ENCODE results near the gene SLC51B. TPM values are rescaled to one million over a fixed set of nuclear protein-coding genes. Genes with fewer than 3 reads are reported as not detected.
"Not testable (repeated sequence)": the region's sequence is repeated elsewhere in the genome, so short reads cannot be mapped to it uniquely, and the experiment has no call there.

The SLC51B gene
- polyA plus RNA-seq, 4 donors = 1.5 to 10.9 (median 8.9) TPM

DNA sequence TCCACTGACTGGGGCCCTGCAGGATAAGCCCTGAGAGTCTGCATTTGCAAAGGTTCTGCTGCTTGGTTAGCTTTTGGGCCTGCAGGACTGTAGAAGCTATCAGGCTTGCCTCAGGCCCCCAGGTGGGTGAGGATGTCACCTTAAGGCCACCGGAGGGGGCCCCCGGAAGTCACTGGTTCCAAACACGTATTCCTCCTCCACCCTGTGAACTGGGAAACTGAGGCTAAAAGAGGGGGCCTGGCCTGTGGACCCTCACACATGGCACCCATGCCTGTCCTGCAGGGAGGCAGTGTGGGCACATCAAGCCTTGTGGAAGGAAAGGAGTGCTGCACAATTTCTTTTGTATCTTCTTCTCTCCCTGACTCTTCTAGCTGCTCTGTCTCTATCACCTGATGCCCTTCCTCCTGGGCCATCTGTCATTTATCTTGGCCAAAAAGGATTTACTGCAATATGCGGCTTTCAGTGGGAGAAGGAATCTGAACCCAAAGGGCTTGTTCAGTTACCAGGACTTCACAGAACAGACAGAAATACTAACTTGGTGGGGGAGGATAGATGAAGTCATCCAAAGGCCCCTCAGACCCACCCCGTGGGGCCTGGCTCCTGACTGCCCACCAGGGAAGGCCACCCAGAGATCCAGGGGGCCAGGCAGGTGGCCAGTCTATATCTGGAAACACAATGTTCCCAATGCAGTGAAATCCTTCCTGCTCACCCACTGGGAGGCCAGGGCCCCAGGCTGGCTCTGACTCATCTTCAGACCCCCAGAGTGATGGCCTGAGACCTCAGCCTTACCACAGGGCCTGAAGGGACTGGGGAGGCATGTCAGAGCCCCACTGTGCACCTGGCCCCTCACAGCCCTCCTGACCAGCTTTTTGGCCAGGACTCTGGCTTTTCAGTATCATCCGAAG lies 51.5 kb downstream of the SLC51B start:
- DNase-seq (ENCODE audit: low read depth in 4 of 4, low spot score in 3 of 4) = no peak

DNA sequence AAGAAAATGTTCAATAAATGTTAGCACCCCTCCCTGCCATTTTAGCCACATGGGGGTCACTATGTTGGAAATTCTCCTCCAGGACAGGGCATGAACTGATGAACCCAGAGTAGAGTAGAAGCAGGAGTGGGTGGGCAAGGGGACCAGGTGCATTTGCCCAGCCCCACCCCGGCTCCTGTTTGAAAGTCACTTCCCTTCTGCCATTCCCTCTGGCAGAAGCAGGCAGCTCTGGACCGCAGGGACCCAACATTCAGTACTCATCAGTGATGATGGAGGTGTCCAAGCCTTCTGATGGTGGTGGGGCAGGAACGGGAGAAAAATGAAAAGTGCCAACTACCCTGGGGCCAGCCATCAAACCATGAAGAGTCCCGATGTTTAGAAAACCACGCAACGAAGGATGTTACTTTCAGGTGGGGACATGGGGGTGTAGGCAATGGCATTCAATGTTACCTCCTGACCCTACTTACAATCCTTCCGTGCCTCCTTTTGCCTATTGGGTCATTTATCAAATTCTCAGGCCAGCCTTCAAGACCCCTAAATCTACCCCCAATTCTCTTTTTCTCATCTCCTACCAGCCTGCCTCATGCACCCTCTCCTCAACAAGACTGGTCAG lies 52.6 kb downstream of the SLC51B start:
- DNase-seq (ENCODE audit: low read depth in 4 of 4, low spot score in 3 of 4) = no peak

DNA sequence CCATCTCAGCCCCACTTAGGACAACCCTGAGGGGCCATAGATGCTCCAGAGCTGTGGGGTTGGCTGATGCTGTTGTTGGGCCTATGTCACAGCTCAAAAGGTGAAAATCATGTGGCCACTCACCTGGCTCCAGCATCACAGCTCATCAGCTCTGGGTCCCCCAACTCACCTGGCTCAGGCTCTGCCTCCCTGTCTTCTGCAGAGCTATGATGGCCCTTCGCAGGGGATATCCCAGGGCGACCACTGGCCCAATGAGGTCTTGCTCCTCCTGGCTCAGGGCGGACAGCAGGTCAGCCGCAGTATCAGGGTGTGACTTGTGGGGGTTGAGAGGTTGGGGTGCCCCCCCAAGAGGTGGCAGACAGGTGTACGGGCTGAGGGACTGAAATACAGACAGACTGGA lies 54.1 kb downstream of the SLC51B start:
- DNase-seq (ENCODE audit: low read depth in 4 of 4, low spot score in 3 of 4) = no peak

- DNase-seq (ENCODE audit: low read depth in 4 of 4, low spot score in 3 of 4) = not testable (repeated sequence)
Measured at GRCh38 chr15:65099801-65100200, 54.6 kb downstream of the SLC51B start.

DNA sequence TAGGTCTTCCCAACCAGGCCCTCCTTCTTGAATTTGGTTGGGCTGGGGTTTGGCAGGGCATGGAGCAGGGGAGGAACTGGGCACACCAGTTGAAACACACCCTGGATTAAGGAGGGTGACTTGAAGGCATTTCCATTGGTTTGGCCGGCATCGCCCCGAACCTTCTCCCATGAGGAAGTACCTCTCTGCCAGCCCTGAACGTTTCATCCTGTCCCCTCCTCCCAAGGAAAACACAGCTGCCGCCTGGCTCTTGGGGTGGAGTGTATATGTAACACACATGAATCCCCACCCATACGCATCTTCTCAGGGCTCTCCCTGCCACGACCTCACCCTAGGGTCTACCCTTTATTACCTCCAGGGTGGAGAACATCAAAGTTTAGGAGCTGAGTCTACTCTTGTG lies 55.3 kb downstream of the SLC51B start:
- DNase-seq (ENCODE audit: low read depth in 4 of 4, low spot score in 3 of 4) = no peak

- DNase-seq (ENCODE audit: low read depth in 4 of 4, low spot score in 3 of 4) = peak; percentile 53 to 67 (median 66)
Measured at GRCh38 chr15:65101411-65101890, 56.3 kb downstream of the SLC51B start.

- DNase-seq (ENCODE audit: low read depth in 4 of 4, low spot score in 3 of 4) = no peak
Measured at GRCh38 chr15:65101891-65102708, 56.9 kb downstream of the SLC51B start.

DNA sequence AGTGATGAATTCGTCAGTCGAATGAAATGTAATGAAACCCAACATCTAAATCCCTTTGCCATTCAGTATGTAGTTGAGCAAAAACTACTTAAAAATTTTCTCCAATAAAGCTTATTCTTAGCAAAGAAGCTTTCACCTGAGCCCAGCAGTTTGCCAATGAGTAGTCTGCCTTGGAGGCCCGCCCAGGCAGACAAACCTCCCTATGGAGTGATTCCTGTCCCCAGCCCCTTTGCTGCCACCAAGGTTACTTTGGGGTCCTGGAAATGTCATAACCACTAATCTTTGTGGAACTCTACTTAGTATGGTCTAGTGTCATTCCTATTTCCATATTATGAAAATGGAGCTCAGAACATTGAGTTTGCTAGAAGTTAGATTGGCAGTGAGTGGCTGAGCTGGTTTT lies 57.7 kb downstream of the SLC51B start:
- DNase-seq (ENCODE audit: low read depth in 4 of 4, low spot score in 3 of 4) = no peak

Other genes starting within 250 kb of the SLC51B start
- gene PIF1, start 219.7 kb upstream of the SLC51B start, polyA plus RNA-seq (ENCODE audit: insufficient read length in 4 of 4) = 10 to 100 TPM in 1 of 4 donors, 1 to 10 TPM in 3; 6.3 to 18.9 (median 8.1) TPM
- 10 to 100 TPM; 16.5 to 20.5 (median 17.7) TPM for gene PLEKHO2, start 203.5 kb upstream of the SLC51B start, polyA plus RNA-seq (ENCODE audit: insufficient read length in 4 of 4)
- gene ANKDD1A, start 133.5 kb upstream of the SLC51B start, polyA plus RNA-seq (ENCODE audit: insufficient read length in 4 of 4) = 1 to 10 TPM; 4.7 to 8.0 (median 7.0) TPM
- gene SPG21, start 55.5 kb upstream of the SLC51B start, polyA plus RNA-seq (ENCODE audit: insufficient read length in 4 of 4) = 100 to 1,000 TPM in 3 of 4 donors, 10 to 100 TPM in 1; 83.0 to 122 (median 112) TPM
- gene MTFMT, start 15.7 kb upstream of the SLC51B start, polyA plus RNA-seq (ENCODE audit: insufficient read length in 4 of 4) = 10 to 100 TPM; 12.3 to 19.4 (median 16.0) TPM
- 10 to 100 TPM in 1 of 4 donors, 1 to 10 TPM in 3; 6.5 to 11.5 (median 7.5) TPM for gene RASL12, start 22.6 kb downstream of the SLC51B start, polyA plus RNA-seq (ENCODE audit: insufficient read length in 4 of 4)
- gene KBTBD13, start 31.4 kb downstream of the SLC51B start, polyA plus RNA-seq (ENCODE audit: insufficient read length in 4 of 4) = under 1 TPM in 1 of 4 donors, not detected in 3; 0.05 TPM
- 1 to 10 TPM; 2.3 to 8.7 (median 5.0) TPM for gene UBAP1L, start 69.8 kb downstream of the SLC51B start, polyA plus RNA-seq (ENCODE audit: insufficient read length in 4 of 4)
- gene PDCD7, start 88.4 kb downstream of the SLC51B start, polyA plus RNA-seq (ENCODE audit: insufficient read length in 4 of 4) = 10 to 100 TPM; 28.2 to 36.3 (median 32.0) TPM
- 10 to 100 TPM; 50.8 to 73.0 (median 71.4) TPM for gene CLPX, start 140.0 kb downstream of the SLC51B start, polyA plus RNA-seq (ENCODE audit: insufficient read length in 4 of 4)
- 1 to 10 TPM; 3.5 to 8.7 (median 4.3) TPM for gene CILP, start 166.1 kb downstream of the SLC51B start, polyA plus RNA-seq (ENCODE audit: insufficient read length in 4 of 4)
- 10 to 100 TPM; 17.7 to 24.0 (median 19.4) TPM for gene PARP16, start 241.5 kb downstream of the SLC51B start, polyA plus RNA-seq (ENCODE audit: insufficient read length in 4 of 4)